ENCODE results near the gene GNAI2. TPM values are rescaled to one million over a fixed set of nuclear protein-coding genes. Genes with fewer than 3 reads are reported as not detected.
A peak's percentile ranks its signal among the peaks of the same experiment; 100 is the strongest.

Gene GNAI2
- total RNA-seq (2022) (59.3 and 62.0 TPM in 2 replicates), Bru-seq, nascent RNA (percentile 52 among the genes with signal in this experiment), BruChase-seq, experiment 1, labeled RNA remaining after a 2-hour chase (percentile 61 among the genes with signal in this experiment), BruChase-seq, experiment 2, labeled RNA remaining after a 6-hour chase (percentile 75 among the genes with signal in this experiment)
- long read RNA-seq, transcript GNAI2-202 (9 exons, 2,464 nt) = major isoform, 51 of 64 reads
- long read RNA-seq, partial matches to known transcripts = 1 of 64 reads
- long read RNA-seq, other reads (novel, unspliced or antisense) = 10 of 64 reads

DNA sequence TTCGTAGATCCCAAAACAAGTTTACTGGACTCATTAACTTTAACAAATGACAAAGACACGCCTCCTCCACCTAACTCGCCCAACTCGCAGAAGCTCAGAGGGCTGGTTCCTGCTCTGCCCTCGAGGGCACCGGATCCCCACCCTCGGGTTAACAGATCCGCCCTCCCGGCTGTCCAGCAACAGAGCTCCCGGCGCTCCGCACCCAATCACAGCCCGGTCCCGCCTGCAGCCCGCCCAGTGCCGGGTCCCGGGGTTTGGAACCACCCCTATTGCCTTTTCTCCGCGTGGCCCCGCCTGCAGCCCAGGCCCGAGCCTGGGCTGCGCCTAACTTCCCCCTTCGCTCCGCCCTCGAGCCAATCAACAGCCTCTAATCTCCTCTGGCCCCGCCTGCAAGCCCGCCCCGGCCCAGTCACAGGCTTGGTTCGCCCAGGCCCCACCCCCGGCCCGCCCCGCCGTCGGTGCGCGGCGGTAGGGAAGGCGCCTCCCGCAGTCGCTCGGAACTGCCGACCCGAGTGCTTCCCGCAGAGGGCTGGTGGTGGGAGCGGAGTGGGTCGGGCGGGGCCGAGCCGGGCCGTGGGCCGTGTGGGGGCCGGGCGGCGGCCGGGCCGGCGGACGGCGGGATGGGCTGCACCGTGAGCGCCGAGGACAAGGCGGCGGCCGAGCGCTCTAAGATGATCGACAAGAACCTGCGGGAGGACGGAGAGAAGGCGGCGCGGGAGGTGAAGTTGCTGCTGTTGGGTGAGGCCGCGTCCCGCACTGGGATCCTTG lies at the start of gene GNAI2:
Gene GNAI2, plus strand, starts transcription at position 489 of the 768 bp plus-strand sequence. Its CDS starts 132 bp downstream, at position 621.
- Mint-ChIP-seq H3K27me3 (ENCODE audit: insufficient read depth, unreplicated experiment) (no peaks in the 10 kb centered on the region), H3K4me3 (ENCODE audit: unreplicated experiment) (peak within 1 kb of the TSS; percentile 94), H3K9me3 (ENCODE audit: unreplicated experiment) (no peaks in the 10 kb centered on the region), H3K36me3 (ENCODE audit: insufficient read depth, unreplicated experiment) (peaks cover 12% of the 10 kb centered on the region), H3K4me1 (ENCODE audit: low read depth, unreplicated experiment) (peaks cover 13% of the 10 kb centered on the region), H3K27ac (ENCODE audit: unreplicated experiment) (peak within 1 kb of the TSS; percentile 82)
- H3K9me3 ChIP-seq = no peaks in the 10 kb centered on the region
- POLR2A ChIA-PET = interaction anchor here (0.5 to 1.8 kb wide), 17 partner anchors 9 to 200 kb away, joined by 3 to 16 read pairs (median 4); partner anchors contain the start of genes HYAL3, LSMEM2, NAA80 and TUSC2
- intact Hi-C loops (cut with micrococcal nuclease; ENCODE audit: unreplicated experiment) = loop anchor here (1.0 to 2.0 kb wide), 2 partner anchors 9 to 63 kb away; partner anchors contain the start of genes HYAL3 and NAA80
- CTCF ChIA-PET = interaction anchor here (0.6 to 1.8 kb wide), 16 partner anchors 8 to 115 kb away, joined by 3 to 30 read pairs (median 5); partner anchors contain the start of genes CYB561D2, IFRD2, NPRL2 and SEMA3B
- no peaks in the 10 kb centered on the region for H3K27me3 ChIP-seq (replicated peaks; ENCODE audit: control insufficient read depth, insufficient read depth, low read length)
- TF ChIP-seq, protein P1, sequence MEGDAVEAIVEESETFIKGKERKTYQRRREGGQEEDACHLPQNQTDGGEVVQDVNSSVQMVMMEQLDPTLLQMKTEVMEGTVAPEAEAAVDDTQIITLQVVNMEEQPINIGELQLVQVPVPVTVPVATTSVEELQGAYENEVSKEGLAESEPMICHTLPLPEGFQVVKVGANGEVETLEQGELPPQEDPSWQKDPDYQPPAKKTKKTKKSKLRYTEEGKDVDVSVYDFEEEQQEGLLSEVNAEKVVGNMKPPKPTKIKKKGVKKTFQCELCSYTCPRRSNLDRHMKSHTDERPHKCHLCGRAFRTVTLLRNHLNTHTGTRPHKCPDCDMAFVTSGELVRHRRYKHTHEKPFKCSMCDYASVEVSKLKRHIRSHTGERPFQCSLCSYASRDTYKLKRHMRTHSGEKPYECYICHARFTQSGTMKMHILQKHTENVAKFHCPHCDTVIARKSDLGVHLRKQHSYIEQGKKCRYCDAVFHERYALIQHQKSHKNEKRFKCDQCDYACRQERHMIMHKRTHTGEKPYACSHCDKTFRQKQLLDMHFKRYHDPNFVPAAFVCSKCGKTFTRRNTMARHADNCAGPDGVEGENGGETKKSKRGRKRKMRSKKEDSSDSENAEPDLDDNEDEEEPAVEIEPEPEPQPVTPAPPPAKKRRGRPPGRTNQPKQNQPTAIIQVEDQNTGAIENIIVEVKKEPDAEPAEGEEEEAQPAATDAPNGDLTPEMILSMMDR (IDR thresholded peaks at IDR 0.05; ENCODE audit: insufficient read depth in 1 of 2, low read depth in 1 of 2, low read length in 1 of 2, severe bottlenecking in 1 of 2, unreplicated experiment in 1 of 2) = no peak
- peaks cover 23% of the 10 kb centered on the region for H3K4me1 ChIP-seq
- H3K4me3 ChIP-seq (ENCODE audit: low read depth, low read length) = peak within 1 kb of the TSS; percentile 52
- H3K36me3 ChIP-seq (ENCODE audit: control insufficient read depth, insufficient read depth, low read length) = no peaks in the 10 kb centered on the region; the same call in 1 of the 2 replicates
- peak; percentile 98 to 99 for DNase-seq
- no TSS peak for BruUV-seq (replicated peaks)

DNA sequence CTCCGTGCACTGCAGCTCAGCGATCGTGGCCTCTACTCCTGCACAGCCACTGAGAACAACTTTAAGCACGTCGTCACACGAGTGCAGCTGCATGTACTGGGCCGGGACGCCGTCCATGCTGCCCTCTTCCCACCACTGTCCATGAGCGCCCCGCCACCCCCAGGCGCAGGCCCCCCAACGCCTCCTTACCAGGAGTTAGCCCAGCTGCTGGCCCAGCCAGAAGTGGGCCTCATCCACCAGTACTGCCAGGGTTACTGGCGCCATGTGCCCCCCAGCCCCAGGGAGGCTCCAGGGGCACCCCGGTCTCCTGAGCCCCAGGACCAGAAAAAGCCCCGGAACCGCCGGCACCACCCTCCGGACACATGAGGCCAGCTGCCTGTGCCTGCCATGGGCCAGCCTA lies 48.3 kb upstream of the GNAI2 start:
- H3K9me3 Mint-ChIP-seq (ENCODE audit: unreplicated experiment) = no peaks in the 10 kb centered on the region
- no TSS peak for BruUV-seq (replicated peaks)
- no peak overlapping the region for H3K27ac Mint-ChIP-seq (ENCODE audit: unreplicated experiment)
- POLR2A ChIA-PET = no interaction called here
- TF ChIP-seq, protein P1 (IDR thresholded peaks at IDR 0.05; ENCODE audit: insufficient read depth in 1 of 2, low read depth in 1 of 2, low read length in 1 of 2, severe bottlenecking in 1 of 2, unreplicated experiment in 1 of 2) = no peak
- Histone ChIP-seq H3K27me3 (replicated peaks; ENCODE audit: control insufficient read depth, insufficient read depth, low read length) (no peaks in the 10 kb centered on the region), H3K4me1 (peaks cover 27% of the 10 kb centered on the region), H3K9me3 (no peaks in the 10 kb centered on the region), H3K4me3 (ENCODE audit: low read depth, low read length) (no peak overlapping the region), H3K36me3 (ENCODE audit: control insufficient read depth, insufficient read depth, low read length) (no peaks in the 10 kb centered on the region; the same call in 1 of the 2 replicates)
- no peak for DNase-seq
- H3K36me3 Mint-ChIP-seq (ENCODE audit: insufficient read depth, unreplicated experiment) = peaks cover 13% of the 10 kb centered on the region
- CTCF ChIA-PET = interaction anchor here (2.4 kb wide), 1 partner anchor 67 kb away, joined by 15 read pairs; no protein-coding TSS in a partner anchor
- no peak overlapping the region for H3K4me3 Mint-ChIP-seq (ENCODE audit: unreplicated experiment)
- no peaks in the 10 kb centered on the region for H3K27me3 Mint-ChIP-seq (ENCODE audit: insufficient read depth, unreplicated experiment)
- intact Hi-C loops (cut with micrococcal nuclease; ENCODE audit: unreplicated experiment) = no loop called here
- H3K4me1 Mint-ChIP-seq (ENCODE audit: low read depth, unreplicated experiment) = peaks cover 11% of the 10 kb centered on the region

GRCh38 chr3:50189274-50189673 lies 46.7 kb upstream of the GNAI2 start:
- DNase-seq = peak; percentile 78 to 82
- ChIA-PET CTCF (interaction anchor here (0.5 to 2.4 kb wide), 3 partner anchors 14 to 88 kb away, joined by 4 to 15 read pairs (median 4); no protein-coding TSS in a partner anchor), POLR2A (no interaction called here)
- peaks cover 12% of the 10 kb centered on the region for H3K4me1 ChIP-seq
- no TSS peak for BruUV-seq (replicated peaks)
- Mint-ChIP-seq H3K36me3 (ENCODE audit: insufficient read depth, unreplicated experiment) (peaks cover 4% of the 10 kb centered on the region), H3K27me3 (ENCODE audit: insufficient read depth, unreplicated experiment) (no peaks in the 10 kb centered on the region), H3K9me3 (ENCODE audit: unreplicated experiment) (no peaks in the 10 kb centered on the region), H3K4me1 (ENCODE audit: low read depth, unreplicated experiment) (peaks cover under 1% of the 10 kb centered on the region), H3K27ac (ENCODE audit: unreplicated experiment) (no peak overlapping the region), H3K4me3 (ENCODE audit: unreplicated experiment) (no peak overlapping the region)
- H3K4me3 ChIP-seq (ENCODE audit: low read depth, low read length) = no peak overlapping the region
- TF ChIP-seq, protein P1 (IDR thresholded peaks at IDR 0.05; ENCODE audit: insufficient read depth in 1 of 2, low read depth in 1 of 2, low read length in 1 of 2, severe bottlenecking in 1 of 2, unreplicated experiment in 1 of 2) = peak; percentile 73 to 93
- no peaks in the 10 kb centered on the region for H3K9me3 ChIP-seq
- no peaks in the 10 kb centered on the region for H3K27me3 ChIP-seq (replicated peaks; ENCODE audit: control insufficient read depth, insufficient read depth, low read length)
- H3K36me3 ChIP-seq (ENCODE audit: control insufficient read depth, insufficient read depth, low read length) = no peaks in the 10 kb centered on the region
- intact Hi-C loops (cut with micrococcal nuclease; ENCODE audit: unreplicated experiment) = loop anchor here (1.0 kb wide), 2 partner anchors 34 to 68 kb away; partner anchors contain the start of gene SEMA3F
